MM.1S (cell line): ENCODE results near the gene PKHD1.

ENCODE experiments used
- EZH2 ChIP-seq: fragments of 300-600 bp; sonication (generic); optimal IDR thresholded peaks from 2 replicates; pipeline ENCODE3; 2017; ENCODE audit warnings: low read depth, mild to moderate bottlenecking, antibody characterized with exemption, low read length, mixed read lengths
- EZH2phosphoT487 ChIP-seq: fragments of 300-600 bp; sonication (generic); IDR thresholded peaks from 2 replicates; pipeline ENCODE4 v1.6.1; 2018; ENCODE audit warnings: antibody characterized with exemption, low read length

DNA sequence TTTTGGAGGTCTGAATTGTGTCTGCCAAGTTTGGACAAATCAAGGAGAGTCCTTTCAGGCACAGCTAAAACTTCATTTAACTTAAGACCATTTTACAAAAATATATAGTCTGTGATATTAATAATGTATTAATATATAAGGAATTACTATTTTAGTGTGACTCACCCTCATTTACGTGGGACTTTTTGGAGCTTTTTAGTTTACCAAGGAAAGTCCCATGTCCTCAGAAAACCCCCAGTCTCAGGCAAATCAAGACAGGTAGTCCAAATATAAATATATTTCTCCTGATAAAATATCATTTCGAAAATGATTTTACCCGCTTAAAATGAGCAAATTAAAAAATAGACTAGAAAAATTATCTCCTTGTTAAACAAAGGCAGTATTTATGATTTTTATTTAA is 479.0 kb downstream of the PKHD1 start:
- TF ChIP-seq EZH2phosphoT487 (no peak), EZH2 (no peak)
